Caco-2 (cell line): Measurements from ENCODE around the gene MAPK14. TPM values are rescaled to one million over a fixed set of nuclear protein-coding genes. Genes with fewer than 3 reads are reported as not detected.

Experiments used
- BruUV-seq: library from RNA; stranded (reverse); fragments of 400-500 nt; replicated peaks from 2 replicates; lab custom pipeline; 2021; lab: Mats Ljungman, UMichigan
- CTCF ChIA-PET: fragments of 300-600 bp; sonication (Branson Sonifier 250); formaldehyde crosslinking; loops from one replicate; lab custom pipeline; 2022; ENCODE audit warnings: antibody characterized with exemption; lab: Charles Lee
- POLR2A ChIA-PET: fragments of 300-600 bp; sonication (Branson Sonifier 250); formaldehyde crosslinking; loops from one replicate; lab custom pipeline; 2022; ENCODE audit warnings: antibody characterized with exemption; lab: Charles Lee
- DNase-seq, 2 experiments: peaks; one replicate each; pipeline versions ENCODE4 v3.0.0 to v3.0.0-alpha.2; 2020 to 2022
- H3K27me3 ChIP-seq: replicated peaks from 2 replicates; pipeline ENCODE4 v1.6.0; 2011; ENCODE audit warnings: low read length; ENCODE audit not compliant: control insufficient read depth, insufficient read depth
- H3K36me3 ChIP-seq: 2 replicates; pipeline ENCODE4 v1.5.1; 2011; ENCODE audit warnings: low read length; ENCODE audit not compliant: control insufficient read depth, insufficient read depth
- H3K4me1 ChIP-seq: fragments of 250-450 bp; sonication (Bioruptor Pico); 2 replicates; pipeline ENCODE4 v1.5.1; 2020; ENCODE audit warnings: mild to moderate bottlenecking
- H3K4me3 ChIP-seq: 2 replicates; pipeline ENCODE4 v1.5.1; 2011; ENCODE audit warnings: low read depth, mild to moderate bottlenecking, control low read depth, low read length
- H3K9me3 ChIP-seq: fragments of 250-450 bp; sonication (Bioruptor Pico); 2 replicates; pipeline ENCODE4 v1.5.1; 2020; ENCODE audit warnings: mild to moderate bottlenecking, moderate library complexity
- H3K27ac Mint-ChIP-seq: one replicate; pipeline ENCODE4 v1.8.0; 2022; ENCODE audit warnings: mixed read lengths; ENCODE audit not compliant: unreplicated experiment
- H3K27me3 Mint-ChIP-seq: one replicate; pipeline ENCODE4 v1.8.0; 2022; ENCODE audit warnings: mixed read lengths; ENCODE audit not compliant: insufficient read depth, unreplicated experiment
- H3K36me3 Mint-ChIP-seq: one replicate; pipeline ENCODE4 v1.8.0; 2022; ENCODE audit warnings: mild to moderate bottlenecking, mixed read lengths; ENCODE audit not compliant: insufficient read depth, unreplicated experiment
- H3K4me1 Mint-ChIP-seq: one replicate; pipeline ENCODE4 v1.8.0; 2022; ENCODE audit warnings: low read depth, mixed read lengths; ENCODE audit not compliant: unreplicated experiment
- H3K4me3 Mint-ChIP-seq: one replicate; pipeline ENCODE4 v1.8.0; 2022; ENCODE audit warnings: mild to moderate bottlenecking, moderate library complexity, mixed read lengths; ENCODE audit not compliant: unreplicated experiment
- H3K9me3 Mint-ChIP-seq: one replicate; pipeline ENCODE4 v1.8.0; 2022; ENCODE audit warnings: mixed read lengths; ENCODE audit not compliant: unreplicated experiment
- intact Hi-C: fragments of 100-400 bp; cut with micrococcal nuclease; formaldehyde crosslinking; loops from one replicate; pipeline ENCODE4 v1.10.0; 2022; ENCODE audit not compliant: unreplicated experiment
- total RNA-seq: library from RNA; stranded (reverse); gene quantifications from 2 replicates; pipeline ENCODE4 v1.2.3, GENCODE V29; 2022
- TF ChIP-seq, protein P1 (sequence below), 2 experiments: fragments of 200-600 bp in 1 of 2; IDR thresholded peaks; 1 replicate in 1 of 2; 2 replicates in 1 of 2; pipeline versions ENCODE4 v1.5.1 to v1.8.0; 2011 to 2022; ENCODE audit warnings: antibody characterized with exemption in 1 of 2, control low read depth in 1 of 2, inconsistent platforms in 1 of 2, low read depth in 1 of 2, low read length in 1 of 2, mild to moderate bottlenecking in 1 of 2, moderate library complexity in 1 of 2; ENCODE audit not compliant: insufficient read depth in 1 of 2, severe bottlenecking in 1 of 2, unreplicated experiment in 1 of 2

MAPK14 gene
- total RNA-seq, 1 experiment from 2014 or later = 72.0 TPM

DNA sequence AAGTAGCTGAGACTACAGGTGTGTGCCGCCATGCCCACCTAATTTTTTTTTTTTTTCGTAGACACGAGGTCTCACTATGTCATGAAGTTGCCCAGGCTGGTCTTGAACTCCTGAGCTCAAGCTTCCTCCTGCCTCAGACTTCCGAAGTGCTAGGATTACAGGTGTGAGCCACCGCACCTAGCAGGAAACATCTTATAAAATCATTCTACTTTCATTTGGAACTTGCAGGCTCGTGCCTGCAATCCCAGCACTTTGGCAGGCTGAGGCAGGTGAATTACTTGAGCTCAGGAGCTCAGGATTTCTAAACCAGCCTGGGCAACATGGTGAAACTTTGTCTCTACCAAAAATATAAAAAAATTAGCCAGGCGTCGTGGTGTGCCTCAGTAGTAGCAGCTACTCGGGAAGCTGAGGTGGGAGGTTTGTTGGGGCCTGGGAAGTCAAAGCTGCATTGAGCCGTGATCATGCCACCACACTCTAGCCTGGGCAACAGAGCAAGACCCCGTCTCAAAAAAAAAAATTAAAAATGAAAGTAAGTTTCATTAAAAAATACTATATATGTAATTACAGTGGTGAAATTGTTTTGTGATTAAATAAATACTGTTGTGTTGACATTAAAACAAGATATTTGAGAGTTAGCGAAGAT is 15.1 kb downstream of the MAPK14 start:
- Histone ChIP-seq H3K4me3 (no peak overlapping the region), H3K36me3 (no peaks in the 10 kb centered on the region), H3K4me1 (no peaks in the 10 kb centered on the region), H3K27me3 (no peaks in the 10 kb centered on the region), H3K9me3 (no peaks in the 10 kb centered on the region)
- Mint-ChIP-seq H3K27ac (no peak overlapping the region), H3K9me3 (no peaks in the 10 kb centered on the region), H3K4me1 (peaks cover 25% of the 10 kb centered on the region), H3K36me3 (peaks cover 11% of the 10 kb centered on the region), H3K4me3 (no peak overlapping the region), H3K27me3 (no peaks in the 10 kb centered on the region)
- TF ChIP-seq, protein P1, sequence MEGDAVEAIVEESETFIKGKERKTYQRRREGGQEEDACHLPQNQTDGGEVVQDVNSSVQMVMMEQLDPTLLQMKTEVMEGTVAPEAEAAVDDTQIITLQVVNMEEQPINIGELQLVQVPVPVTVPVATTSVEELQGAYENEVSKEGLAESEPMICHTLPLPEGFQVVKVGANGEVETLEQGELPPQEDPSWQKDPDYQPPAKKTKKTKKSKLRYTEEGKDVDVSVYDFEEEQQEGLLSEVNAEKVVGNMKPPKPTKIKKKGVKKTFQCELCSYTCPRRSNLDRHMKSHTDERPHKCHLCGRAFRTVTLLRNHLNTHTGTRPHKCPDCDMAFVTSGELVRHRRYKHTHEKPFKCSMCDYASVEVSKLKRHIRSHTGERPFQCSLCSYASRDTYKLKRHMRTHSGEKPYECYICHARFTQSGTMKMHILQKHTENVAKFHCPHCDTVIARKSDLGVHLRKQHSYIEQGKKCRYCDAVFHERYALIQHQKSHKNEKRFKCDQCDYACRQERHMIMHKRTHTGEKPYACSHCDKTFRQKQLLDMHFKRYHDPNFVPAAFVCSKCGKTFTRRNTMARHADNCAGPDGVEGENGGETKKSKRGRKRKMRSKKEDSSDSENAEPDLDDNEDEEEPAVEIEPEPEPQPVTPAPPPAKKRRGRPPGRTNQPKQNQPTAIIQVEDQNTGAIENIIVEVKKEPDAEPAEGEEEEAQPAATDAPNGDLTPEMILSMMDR (IDR thresholded peaks at IDR 0.05; ENCODE audit: insufficient read depth in 1 of 2, low read depth in 1 of 2, low read length in 1 of 2, severe bottlenecking in 1 of 2, unreplicated experiment in 1 of 2) = no peak
- no TSS peak for BruUV-seq
- ChIA-PET POLR2A (no interaction called here), CTCF (interaction anchor here (1.0 kb wide), 1 partner anchor 89 kb away, joined by 4 read pairs; no protein-coding TSS in a partner anchor)
- intact Hi-C loops = no loop called here
- DNase-seq = no peak

DNA sequence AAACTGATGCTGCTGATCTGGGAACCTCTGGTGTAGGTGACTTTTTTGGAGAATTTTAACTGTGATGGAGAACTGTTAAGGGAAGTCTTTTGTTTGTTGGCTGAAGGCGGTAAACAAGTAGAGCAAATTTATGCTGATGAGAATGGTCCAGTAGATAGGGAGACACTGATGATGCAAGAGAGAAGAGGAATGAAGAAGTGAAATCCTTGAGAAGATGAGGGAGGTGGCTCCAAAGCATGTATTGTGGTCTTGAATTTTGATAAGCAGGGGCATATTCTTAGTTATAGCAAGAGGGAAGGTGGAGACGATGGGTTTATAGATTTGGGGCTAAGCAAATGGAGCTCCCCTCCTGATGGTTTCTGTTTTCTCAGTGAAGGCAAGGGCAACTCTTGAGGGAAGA is 22.0 kb downstream of the MAPK14 start:
- Mint-ChIP-seq H3K9me3 (no peaks in the 10 kb centered on the region), H3K36me3 (no peaks in the 10 kb centered on the region), H3K27ac (no peak overlapping the region), H3K27me3 (no peaks in the 10 kb centered on the region), H3K4me3 (no peak overlapping the region), H3K4me1 (no peaks in the 10 kb centered on the region)
- intact Hi-C loops = no loop called here
- Histone ChIP-seq H3K9me3 (no peaks in the 10 kb centered on the region), H3K4me1 (no peaks in the 10 kb centered on the region), H3K27me3 (no peaks in the 10 kb centered on the region), H3K36me3 (no peaks in the 10 kb centered on the region), H3K4me3 (no peak overlapping the region)
- DNase-seq = no peak
- CTCF ChIA-PET = no interaction called here
- POLR2A ChIA-PET = no interaction called here
- TF ChIP-seq, protein P1 (IDR thresholded peaks at IDR 0.05; ENCODE audit: insufficient read depth in 1 of 2, low read depth in 1 of 2, low read length in 1 of 2, severe bottlenecking in 1 of 2, unreplicated experiment in 1 of 2) = no peak
- BruUV-seq = no TSS peak

DNA sequence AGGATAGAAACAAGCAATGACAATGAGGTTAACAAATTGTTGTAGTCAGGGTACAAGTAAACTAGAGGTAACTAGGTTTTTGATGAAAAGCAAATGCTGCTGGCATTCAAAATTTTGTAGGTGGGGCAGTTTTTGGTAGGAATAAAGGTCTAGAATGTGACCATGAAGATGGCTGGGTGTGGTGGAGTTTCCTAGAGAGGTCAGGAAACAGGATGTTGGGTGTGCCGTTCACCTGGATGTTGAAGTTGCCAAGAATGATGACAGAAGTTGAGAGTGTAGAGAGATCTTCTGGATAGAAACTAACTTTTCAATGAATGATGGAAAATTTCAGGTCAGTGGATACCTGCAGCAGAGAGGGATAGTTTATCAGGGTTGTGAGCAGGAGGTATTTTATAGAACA is 22.7 kb downstream of the MAPK14 start:
- DNase-seq = no peak
- no peaks in the 10 kb centered on the region for H3K4me1 ChIP-seq
- H3K4me1 Mint-ChIP-seq = no peaks in the 10 kb centered on the region
- H3K9me3 Mint-ChIP-seq = no peaks in the 10 kb centered on the region
- TF ChIP-seq, protein P1 (IDR thresholded peaks at IDR 0.05; ENCODE audit: insufficient read depth in 1 of 2, low read depth in 1 of 2, low read length in 1 of 2, severe bottlenecking in 1 of 2, unreplicated experiment in 1 of 2) = no peak
- no peaks in the 10 kb centered on the region for H3K36me3 ChIP-seq
- CTCF ChIA-PET = no interaction called here
- no TSS peak for BruUV-seq
- H3K36me3 Mint-ChIP-seq = no peaks in the 10 kb centered on the region
- H3K9me3 ChIP-seq = no peaks in the 10 kb centered on the region
- POLR2A ChIA-PET = no interaction called here
- no peaks in the 10 kb centered on the region for H3K27me3 ChIP-seq
- no peak overlapping the region for H3K27ac Mint-ChIP-seq
- H3K4me3 ChIP-seq = no peak overlapping the region
- intact Hi-C loops = no loop called here
- no peaks in the 10 kb centered on the region for H3K27me3 Mint-ChIP-seq
- no peak overlapping the region for H3K4me3 Mint-ChIP-seq
